Testis (tissue), 2 donors: ENCODE data around the gene VSNL1.

ENCODE experiments used
- CTCF ChIP-seq, 3 experiments: fragments of 450-650 bp in 2 of 3; fragments of 200-600 bp in 1 of 3; sonication (generic) in 1 of 3; IDR thresholded peaks; one replicate each; pipeline ENCODE4 v1.5.1; 2016 to 2019; ENCODE audit warnings: antibody characterized with exemption in 3 of 3, mild to moderate bottlenecking in 2 of 3, moderate library complexity in 1 of 3
- POLR2A ChIP-seq: fragments of 450-650 bp; IDR thresholded peaks from one replicate; pipeline ENCODE4 v1.6.1; 2017; ENCODE audit warnings: antibody characterized with exemption, mild to moderate bottlenecking, moderate library complexity

- TF ChIP-seq CTCF (IDR thresholded peaks at IDR 0.05) (no peak), POLR2A (no peak)
Measured at GRCh38 chr2:17620841-17621240, 80.3 kb downstream of the VSNL1 start.
